GM19397 (cell line): ENCODE results near the gene CIAO2B.
"Not testable (repeated sequence)": the region's sequence is repeated elsewhere in the genome, so short reads cannot be mapped to it uniquely, and the experiment has no call there.

Experiments
- ATAC-seq: cut with Tn5 transposase; IDR thresholded peaks from one replicate; pipeline ENCODE4 v1.9.1; 2021; ENCODE audit warnings: mild to moderate bottlenecking, moderate library complexity; ENCODE audit not compliant: unreplicated experiment

Gene CIAO2B

DNA sequence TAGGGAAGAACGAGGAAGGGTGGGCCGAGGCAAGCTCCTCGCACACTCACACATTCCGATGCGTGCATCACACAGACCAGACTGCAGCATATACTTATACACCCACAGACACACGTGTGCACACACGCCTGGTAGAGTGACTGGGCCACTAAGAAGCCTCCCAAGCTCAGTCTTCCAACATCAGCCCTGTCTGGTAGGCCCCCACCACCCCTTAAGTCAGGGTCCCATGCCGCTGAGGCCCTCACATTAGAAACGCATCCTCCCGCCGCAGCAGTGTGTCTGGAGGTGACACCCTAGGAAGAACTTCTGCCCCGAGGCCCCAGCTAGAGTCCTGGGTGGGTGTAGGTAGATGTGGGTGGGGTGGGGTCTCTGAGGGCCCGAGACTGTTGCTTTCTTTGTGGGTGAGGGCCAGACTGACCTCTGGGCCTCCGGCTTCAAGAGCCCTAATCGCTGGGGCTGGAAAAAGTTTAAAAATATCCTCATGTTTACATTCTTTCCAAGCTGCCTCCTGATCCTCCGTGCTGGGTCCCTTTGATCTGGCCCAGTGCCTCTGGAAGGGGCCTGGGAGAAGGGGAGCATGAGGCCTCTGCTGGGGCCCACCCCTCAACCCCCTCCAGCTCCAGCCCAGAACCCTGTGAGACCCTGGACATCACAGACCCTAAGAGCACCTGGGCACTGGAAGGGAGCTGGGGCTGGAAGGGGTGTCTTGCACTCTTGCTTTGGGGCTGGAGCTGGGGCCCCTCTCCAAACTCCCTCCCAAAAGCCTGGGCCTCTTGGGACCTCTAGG lies 29.2 kb downstream of the CIAO2B start:
- ATAC-seq: no peak

GRCh38 chr16:66904428-66904845 lies 29.8 kb downstream of the CIAO2B start:
- no peak for ATAC-seq

DNA sequence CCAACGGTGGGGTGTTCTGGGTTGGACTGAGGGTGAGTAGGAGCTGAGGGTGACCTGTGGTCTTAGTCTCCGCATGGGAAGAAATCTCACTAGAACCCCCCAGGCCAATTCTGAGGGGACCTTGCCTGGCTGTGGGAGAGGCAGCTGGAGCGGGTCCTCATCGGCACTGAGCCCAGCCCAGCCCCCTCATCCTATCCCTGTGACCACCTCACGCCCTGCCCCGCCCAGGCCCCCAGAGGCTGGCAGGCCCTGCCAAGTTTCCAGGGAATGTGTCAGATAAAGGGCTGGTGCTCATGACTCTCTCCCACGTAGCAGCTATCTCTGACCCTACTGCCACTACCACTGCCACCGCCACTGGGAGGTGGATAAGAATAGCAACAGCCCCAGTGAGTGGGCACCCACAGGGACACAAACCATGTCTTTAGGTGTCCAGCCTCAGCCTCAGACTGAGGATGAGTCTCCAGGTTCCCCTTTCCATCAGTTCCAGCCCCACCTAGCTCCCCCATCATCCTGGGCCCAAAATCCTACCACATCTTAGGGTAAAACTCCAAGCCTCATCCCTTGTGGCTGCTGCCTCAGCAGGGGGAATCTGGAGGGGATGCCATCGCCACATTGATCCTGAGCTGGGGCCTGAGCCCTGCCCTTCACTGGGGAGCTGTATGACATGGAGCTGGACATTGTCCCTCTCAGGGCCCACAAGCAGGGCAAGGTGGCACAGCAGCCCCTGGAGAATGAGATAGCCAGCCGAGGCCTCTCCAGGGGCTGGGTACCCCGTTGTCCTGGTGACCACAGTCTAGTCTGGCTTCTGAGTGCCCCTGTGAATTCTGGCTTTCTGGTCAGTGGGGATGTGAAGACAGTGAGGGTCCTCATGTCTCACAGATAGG lies 30.4 kb downstream of the CIAO2B start:
- no peak for ATAC-seq

DNA sequence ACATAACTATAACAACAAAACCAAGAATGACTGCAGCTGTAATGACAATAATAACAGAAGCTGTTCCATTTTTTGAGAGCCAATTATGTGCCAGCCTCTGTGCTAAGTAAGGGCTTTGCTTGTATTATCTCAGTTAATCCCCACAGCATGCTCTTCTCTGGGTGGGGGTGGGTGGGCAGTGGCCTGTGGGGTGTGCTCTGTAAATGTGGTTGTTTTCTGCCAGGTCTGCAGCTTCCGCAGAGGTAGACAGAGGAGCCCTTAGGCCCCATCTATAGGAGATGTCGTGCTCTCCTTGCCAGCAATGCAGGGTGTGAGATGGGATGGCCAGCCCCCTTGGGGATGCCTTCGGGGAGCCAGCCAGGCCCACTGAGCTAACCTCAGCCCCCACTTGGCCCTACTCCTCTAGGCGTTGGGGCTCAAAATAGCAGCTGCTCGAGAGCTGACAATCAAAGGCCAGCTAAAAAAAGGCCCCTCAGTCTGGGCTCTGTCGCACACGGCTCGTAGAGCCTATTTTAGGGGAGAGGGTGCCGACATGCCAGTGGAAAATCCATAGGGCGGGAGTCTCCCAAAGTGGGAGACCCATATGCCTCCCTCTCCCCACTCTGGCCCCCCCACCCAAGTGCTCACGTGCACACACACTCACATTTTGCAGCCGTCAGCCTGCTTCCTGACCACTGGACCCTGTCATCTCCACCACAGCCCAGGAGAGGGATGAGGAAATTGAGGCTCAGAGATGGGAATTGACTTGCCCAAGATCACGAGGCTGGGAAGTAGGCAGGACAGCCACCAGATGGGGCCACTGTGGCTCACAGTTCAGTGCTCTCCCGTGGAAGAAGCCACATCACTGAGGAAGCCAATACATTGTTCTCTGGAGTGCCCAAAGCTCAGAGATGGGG lies 31.3 kb downstream of the CIAO2B start:
- ATAC-seq: no peak

DNA sequence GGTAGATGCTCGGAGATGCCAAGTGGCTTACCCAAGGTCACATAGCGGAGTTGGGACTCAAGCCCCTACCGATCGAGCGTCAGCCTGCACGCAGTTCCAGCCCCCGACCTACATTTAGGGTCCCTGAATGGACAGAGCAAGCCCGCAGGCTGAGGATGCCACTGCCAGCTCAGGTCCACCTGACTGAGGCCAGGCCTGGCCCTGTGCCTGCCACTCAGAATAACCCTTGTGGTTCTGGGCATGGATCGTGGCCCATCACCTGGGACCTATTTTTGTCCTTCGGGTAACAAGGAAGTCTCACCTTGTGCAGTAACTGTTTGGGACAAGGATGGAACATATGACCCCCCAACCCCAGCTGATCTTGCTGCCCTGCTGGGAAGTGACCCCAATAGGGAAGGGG lies 32.6 kb downstream of the CIAO2B start:
- ATAC-seq: no peak

GRCh38 chr16:66900721-66901441 lies 33.3 kb downstream of the CIAO2B start:
- no peak for ATAC-seq

GRCh38 chr16:66899945-66900710 lies 34.1 kb downstream of the CIAO2B start:
- no peak for ATAC-seq

DNA sequence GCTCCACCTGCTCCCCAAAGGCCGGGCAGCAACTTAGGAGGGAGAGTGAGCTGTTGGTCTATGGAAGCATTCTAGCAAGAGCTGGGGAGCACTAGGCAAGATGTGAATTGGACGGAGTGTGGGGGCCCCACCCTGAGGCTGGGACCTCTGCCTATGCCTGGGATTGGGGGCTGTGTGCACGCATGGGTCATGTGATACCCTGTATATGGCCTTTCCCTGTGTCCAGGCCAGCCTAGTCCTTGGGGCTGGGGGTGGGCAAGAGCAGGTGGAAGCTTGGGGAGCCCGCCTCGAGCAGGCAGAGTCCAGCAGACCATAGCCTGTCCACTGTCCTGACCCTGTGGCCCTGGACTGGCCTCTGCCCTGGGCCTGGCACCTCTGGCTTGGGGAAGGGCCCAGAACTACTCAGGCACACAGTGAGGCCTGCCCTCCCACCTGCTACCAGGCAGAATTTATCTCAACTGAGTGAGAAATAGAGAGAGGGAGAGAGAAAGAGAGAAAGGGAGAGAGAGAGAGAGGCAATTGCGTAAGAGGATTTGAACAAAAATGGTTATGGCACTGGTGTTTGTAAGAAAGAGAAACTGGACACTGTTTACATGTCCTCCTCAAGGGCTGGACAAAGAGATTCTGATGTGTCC lies 34.8 kb downstream of the CIAO2B start:
- ATAC-seq: no peak

GRCh38 chr16:66898933-66899309 lies 35.3 kb downstream of the CIAO2B start:
- no peak for ATAC-seq

DNA sequence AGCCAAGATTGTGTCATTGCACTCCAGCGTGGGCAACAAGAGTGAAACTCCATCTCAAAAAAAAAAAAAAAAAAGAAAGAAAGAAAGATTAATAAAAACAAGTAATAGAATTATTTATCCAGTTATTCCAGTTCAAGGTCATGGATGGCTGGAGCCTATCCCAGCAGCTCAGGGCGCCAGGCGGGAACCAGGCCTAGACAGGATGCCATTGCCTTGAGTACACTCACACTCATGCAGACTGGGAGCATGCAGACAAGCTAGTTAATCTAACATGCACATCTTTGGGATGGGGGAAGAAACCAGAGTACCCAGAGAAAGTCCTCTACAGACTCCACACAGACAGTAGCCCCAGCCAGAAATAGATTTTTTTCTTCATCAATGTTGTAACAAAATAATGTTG lies 36.0 kb downstream of the CIAO2B start:
- ATAC-seq: no peak

DNA sequence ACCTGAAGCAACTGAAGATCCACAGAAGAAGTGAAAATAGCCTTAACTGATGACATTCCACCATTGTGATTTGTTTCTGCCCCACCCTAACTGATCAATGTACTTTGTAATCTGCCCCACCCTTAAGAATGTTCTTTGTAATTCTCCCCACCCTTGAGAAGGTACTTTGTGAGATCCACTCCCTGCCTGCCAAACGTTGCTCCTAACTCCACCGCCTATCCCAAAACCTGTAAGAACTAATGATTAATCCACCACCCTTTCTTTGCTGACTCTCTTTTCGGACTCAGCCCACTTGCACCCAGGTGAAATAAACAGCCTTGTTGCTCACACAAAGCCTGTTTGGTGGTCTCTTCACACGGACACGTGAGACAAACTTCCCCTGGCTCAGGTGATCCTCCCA lies 37.5 kb downstream of the CIAO2B start:
- not testable (repeated sequence) for ATAC-seq

GRCh38 chr16:66895999-66896398 lies 38.2 kb downstream of the CIAO2B start:
- no peak for ATAC-seq

GRCh38 chr16:66895689-66895979 lies 38.6 kb downstream of the CIAO2B start:
- no peak for ATAC-seq

DNA sequence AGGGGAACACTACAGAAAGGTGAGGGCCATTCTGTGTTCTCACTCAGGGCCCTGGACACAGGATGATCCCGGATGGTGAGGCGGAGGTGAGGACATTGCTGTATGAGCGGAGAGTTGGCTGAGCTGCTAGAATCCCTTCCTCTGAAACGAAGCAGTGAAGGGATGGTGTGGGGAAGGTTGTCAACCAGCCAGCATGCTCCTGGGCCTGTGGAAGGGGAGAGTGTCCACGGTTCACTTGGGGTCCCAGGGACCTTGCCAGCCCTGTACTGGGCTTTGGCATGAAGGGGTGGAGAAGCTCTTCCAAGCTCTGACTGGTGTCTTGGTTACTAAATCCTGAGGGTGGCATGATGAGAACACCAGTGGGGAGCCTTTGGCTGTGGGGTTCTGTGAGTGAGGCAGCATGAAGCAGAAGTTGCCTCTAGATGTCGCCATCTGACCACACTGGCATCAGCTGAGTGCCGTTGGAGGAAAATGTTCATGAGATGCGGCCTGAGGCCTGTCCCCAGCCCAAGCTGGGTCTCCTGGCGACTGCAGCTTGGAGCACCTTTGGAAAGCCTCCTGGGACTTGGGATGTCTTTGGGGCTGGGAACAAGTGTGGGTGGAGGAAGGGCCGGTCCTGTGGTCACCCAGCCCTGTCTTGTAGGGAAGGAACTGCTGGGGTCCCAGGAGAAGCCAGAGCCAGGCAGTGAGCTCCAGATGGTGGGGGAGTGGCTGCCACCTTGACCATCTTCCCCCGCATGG lies 39.1 kb downstream of the CIAO2B start:
- no peak for ATAC-seq

- ATAC-seq: no peak
Measured at GRCh38 chr16:66894055-66894454, 40.1 kb downstream of the CIAO2B start.

GRCh38 chr16:66891797-66892196 lies 42.4 kb downstream of the CIAO2B start:
- no peak for ATAC-seq

DNA sequence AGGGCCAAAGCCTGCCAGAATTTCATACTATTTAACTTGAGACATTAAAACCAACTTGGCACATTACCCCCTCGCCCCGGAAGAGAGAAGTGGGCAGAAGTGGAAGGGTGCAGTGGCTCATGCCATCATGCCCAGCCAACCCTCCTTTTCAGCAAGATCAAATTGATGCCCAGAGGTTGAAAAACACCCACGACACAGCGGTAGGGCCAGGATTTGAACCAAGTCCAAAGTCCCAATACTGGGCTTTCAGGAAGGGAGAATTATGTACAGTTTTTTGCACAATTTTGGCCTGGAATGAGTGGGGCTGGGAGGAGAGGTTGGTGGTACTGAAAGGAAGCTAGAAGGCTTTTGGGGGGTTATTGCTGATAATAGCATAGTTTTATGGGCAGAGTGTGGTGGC lies 42.8 kb downstream of the CIAO2B start:
- no peak for ATAC-seq

DNA sequence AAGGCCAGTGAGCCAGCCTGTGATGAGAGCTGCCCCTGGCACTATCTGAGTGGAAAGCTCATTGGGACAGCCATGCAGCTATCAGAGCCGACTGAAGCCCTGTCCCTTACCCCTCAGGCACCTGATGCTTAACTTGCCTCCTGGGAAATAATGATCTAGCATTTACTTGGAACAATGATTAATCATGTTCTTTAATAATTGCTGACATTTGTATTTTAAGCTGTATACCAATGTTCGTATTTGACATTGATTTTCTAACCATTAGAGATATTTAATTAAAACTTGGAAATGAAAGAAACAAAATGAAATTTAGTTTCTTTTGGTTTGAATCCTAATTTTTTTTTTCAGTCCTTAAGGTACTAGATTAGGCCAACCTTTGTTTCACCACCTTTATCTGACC lies 43.4 kb downstream of the CIAO2B start:
- no peak for ATAC-seq

DNA sequence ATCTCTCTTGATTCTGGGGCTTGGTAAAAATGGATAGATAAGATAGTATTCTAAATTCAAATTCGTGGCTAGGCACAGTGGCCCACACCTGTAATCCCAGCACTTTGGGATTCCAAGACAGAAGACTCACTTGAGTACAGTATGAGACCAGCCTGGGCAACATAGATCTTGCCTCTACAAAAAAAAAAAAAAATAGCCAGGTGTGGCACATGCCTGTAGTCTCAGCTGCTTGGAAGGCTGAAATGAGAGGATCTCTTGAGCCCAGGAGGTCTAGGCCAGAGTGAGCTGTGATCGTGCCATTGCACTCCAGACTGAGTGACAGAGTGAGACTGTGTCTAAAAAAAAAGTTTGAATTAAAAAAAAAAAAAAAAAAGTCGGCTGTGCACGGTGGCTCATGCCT lies 44.6 kb downstream of the CIAO2B start:
- ATAC-seq: no peak
